ENCODE data around the gene ST6GALNAC4.

DNA sequence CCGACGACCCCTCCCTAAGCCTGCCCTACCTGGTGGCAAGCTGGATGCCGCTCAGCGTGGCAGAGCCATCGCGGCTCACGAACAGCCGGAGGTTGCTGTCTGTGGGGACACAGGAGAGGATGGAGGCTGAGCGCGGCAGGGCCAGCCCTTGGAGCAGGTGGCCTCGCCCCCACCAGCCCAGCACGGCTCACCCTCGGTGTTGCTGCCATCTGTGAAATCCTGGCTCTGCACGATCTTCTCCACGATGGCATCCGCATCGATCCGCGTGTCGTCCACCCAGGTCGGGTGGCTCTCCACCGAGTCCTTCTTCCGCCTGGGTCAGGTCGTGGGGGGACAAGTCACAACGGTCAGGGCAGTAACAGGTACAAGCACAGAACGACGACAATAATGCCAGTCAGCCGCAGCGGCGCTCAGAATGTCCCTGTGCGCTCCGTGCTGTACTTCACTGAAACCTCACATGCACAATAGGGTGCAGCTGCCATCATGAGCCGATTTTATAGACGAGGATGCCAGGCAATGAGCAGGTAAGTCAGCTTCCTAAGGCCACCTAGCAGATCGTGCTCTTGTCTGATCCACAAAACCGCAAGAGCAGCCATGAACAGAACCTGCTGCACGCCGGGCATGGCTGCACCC, 27.9 kb upstream of the ST6GALNAC4 start:
- no peak for TF ChIP-seq CTCF (IDR thresholded peaks at IDR 0.05)
- TF ChIP-seq POLR2A (IDR thresholded peaks at IDR 0.05) = no peak

Measured in esophagus squamous epithelium (tissue), 4 donors.